AG09309 (cell line): ENCODE measurements around the gene PRODH.
"Not testable (repeated sequence)": the region's sequence is repeated elsewhere in the genome, so short reads cannot be mapped to it uniquely, and the experiment has no call there.

Source experiments
- DNase-seq: peaks from one replicate; pipeline ENCODE4 v3.0.0-alpha.2; 2010; ENCODE audit warnings: low read depth
- H3K4me3 ChIP-seq: 2 replicates; pipeline ENCODE4 v1.5.1; 2011; ENCODE audit warnings: mild to moderate bottlenecking, low read depth, low read length, moderate library complexity; ENCODE audit not compliant: control insufficient read depth
- CTCF ChIP-seq: IDR thresholded peaks from 2 replicates; pipeline ENCODE4 v1.5.1; 2011; ENCODE audit warnings: mild to moderate bottlenecking, low read depth, low read length, inconsistent platforms; ENCODE audit not compliant: insufficient read depth, control insufficient read depth; ENCODE audit errors: missing control alignments

PRODH gene

GRCh38 chr22:18933914-18934313, 2.2 kb downstream of the PRODH start:
- no peak for TF ChIP-seq CTCF
- H3K4me3 ChIP-seq = no peak overlapping the region
- no peak for DNase-seq

- no peak overlapping the region for H3K4me3 ChIP-seq
- DNase-seq = no peak
- TF ChIP-seq CTCF = no peak
Measured at GRCh38 chr22:18931905-18932652, 4.0 kb downstream of the PRODH start.

DNA sequence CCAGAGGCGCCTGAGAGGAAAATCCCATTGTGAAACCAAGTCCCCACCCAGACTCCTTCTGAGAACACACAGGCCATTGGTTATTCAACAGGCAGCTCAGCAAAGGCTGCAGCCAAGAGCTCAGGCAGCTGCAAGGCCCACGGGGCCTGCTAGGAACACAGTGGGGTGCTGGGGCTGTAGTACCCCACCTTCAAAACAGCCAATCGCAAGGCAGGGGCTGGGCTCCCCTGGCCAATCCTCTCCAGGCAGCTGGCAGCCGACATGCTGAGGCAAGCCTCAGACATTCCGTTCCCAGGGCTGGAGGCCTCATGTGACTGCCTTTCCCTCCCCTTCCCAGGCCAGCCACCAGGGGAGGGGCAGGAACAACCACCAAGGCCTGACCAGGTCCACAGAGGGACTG, 6.6 kb downstream of the PRODH start:
- no peak for TF ChIP-seq CTCF
- H3K4me3 ChIP-seq = no peak overlapping the region
- no peak for DNase-seq

- DNase-seq = no peak
- no peak for TF ChIP-seq CTCF
- H3K4me3 ChIP-seq = no peak overlapping the region
Measured at GRCh38 chr22:18927573-18927972, 8.5 kb downstream of the PRODH start.

GRCh38 chr22:18927020-18927419, 9.1 kb downstream of the PRODH start:
- no peak for TF ChIP-seq CTCF
- DNase-seq = no peak
- H3K4me3 ChIP-seq = no peak overlapping the region

DNA sequence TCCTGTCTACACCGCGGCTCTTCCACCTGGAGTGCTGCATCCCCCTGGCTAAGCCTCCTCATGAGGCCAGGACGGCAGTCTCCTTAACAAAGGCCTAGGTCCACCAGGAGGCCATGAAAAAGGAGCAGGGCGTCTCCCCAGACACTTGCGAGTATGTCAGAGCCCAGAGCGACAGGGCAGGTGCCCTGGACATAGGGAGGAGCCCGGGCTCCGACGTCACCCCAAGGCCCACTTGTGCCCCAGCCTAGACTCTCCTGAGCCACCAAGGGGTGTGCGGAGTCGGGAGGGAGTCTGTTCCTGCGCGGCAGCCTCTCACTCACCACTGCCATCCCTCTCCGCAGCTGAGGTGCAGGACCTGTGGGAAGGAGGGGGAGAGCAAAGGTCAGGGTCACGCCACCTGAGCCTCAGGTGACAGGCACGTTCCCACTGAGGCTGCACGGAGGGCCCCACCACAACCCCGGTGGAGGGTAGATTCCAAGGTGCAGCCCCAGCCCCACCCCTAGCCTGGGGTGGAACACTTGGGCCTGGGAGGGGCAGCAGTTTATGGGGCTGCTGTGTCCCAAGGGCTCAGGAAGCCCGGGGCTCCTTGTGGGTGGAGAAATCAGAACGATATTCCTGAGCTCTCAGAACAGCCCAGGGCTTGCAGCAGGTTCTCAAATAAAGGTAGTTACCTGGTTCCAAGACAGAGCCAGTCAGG, 10.6 kb downstream of the PRODH start:
- no peak overlapping the region for H3K4me3 ChIP-seq
- DNase-seq = no peak
- no peak for TF ChIP-seq CTCF

DNA sequence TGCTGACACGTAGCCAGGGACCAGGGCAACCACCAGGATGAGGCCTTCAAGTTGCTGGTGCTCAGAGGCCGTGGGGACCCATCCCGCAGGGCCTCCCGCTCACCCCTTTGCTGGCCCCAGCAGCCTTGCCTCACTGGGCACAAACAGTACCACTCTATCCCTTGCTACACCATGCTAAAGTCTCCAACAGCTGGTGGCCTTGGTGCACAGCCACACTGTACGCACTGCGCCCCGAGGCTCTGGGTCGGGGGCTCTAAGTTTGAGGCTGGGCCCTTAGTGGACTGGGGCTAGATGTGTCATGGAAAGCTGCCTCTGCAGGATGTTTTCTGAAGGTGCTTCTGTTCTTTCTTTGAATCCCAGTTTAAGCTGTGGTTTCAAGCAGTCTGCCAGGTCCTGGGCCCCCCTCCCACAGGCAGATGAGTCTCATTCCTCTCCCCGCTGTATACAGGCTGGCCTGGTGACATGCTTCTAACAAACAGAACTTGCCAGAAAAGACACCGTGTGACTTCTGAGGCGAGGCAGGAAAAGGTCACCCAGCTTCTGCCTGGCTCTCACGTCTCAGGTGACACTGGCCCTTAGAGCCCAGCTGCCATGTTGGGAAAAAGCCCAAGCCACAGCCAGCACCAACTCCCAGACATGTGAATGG, 15.7 kb downstream of the PRODH start:
- DNase-seq, H3K4me3 ChIP-seq: not testable (repeated sequence)

GRCh38 chr22:18917818-18918217, 18.3 kb downstream of the PRODH start:
- not testable (repeated sequence) for DNase-seq, H3K4me3 ChIP-seq

DNA sequence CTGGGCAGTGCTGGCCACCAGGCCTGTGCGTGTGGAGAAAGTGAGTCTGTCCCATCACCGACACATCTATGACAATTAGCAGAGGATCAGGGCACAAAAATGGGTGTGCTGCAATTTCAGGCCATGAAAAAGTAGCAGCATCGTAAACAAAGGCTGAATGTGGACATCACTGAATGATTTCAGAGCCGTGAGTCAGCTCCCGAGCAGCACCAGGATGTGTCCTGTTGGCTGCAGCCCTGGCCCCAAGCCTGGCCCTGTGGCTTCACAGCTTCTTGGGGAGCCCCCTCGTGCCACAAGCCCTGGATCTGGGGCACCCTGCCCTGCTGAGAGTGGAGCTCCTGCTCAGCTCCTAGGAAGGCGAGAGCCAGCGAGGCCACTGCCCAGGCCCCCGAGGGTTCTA, 20.5 kb downstream of the PRODH start:
- H3K4me3 ChIP-seq, DNase-seq: not testable (repeated sequence)

- not testable (repeated sequence) for H3K4me3 ChIP-seq, DNase-seq
Measured at GRCh38 chr22:18914558-18914957, 21.5 kb downstream of the PRODH start.
